Central memory CD4-positive, alpha-beta T cell (primary cell): Measurements from ENCODE around the gene ANKRD23.
A peak's percentile ranks its signal among the peaks of the same experiment; 100 is the strongest.
"Not testable (repeated sequence)": the region's sequence is repeated elsewhere in the genome, so short reads cannot be mapped to it uniquely, and the experiment has no call there.

Experiments
- DNase-seq: peaks from one replicate; pipeline ENCODE4 v3.0.0; 2022

ANKRD23 gene

DNA sequence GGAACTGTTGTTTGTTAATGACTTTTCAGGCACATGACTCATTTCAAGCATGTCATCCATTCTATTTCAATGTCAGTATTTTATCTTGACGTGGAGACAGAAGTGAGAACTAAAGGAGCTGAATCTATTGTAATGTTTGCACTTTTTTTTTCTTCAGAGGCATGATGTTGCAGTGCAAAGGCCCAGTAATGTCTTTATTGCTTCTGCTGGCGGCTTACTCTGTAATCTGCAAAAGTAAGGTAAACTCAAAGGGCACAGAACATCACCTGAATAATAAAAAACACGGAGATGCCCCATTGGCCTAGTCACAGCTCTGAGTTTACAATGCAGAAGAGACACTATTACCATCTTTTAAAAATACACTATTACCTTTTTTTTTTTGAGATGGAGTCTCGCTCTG lies 30.2 kb downstream of the ANKRD23 start:
- no peak for DNase-seq

- DNase-seq = no peak
Observed at GRCh38 chr2:96811917-96812316, 31.9 kb downstream of the ANKRD23 start.

DNA sequence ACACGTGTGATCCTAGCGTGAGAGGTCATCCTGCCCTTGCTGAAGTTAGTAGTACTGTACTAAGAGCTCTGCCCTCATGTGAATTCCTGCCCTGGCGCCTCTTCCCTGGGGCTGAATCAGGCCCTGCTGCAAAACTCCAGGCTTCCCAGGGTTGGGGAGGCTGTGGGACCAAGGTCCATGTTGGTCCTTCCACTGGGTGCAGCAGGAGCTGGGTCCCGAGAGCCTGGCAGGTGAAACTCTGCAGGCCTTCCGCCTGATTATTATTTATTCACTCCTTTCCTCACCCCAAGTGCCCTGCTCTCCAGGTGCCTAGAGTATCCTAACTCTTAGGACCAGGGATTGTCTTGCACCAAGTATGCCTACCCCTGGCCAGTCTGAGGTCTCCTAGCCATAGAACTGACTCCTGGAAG lies 33.0 kb downstream of the ANKRD23 start:
- DNase-seq = no peak

- DNase-seq = no peak
Observed at GRCh38 chr2:96809951-96810782, 33.7 kb downstream of the ANKRD23 start.

GRCh38 chr2:96809216-96809882 lies 34.5 kb downstream of the ANKRD23 start:
- no peak for DNase-seq

GRCh38 chr2:96808176-96808837 lies 35.5 kb downstream of the ANKRD23 start:
- DNase-seq = no peak

- DNase-seq = no peak
Observed at GRCh38 chr2:96807127-96807471, 36.7 kb downstream of the ANKRD23 start.

DNA sequence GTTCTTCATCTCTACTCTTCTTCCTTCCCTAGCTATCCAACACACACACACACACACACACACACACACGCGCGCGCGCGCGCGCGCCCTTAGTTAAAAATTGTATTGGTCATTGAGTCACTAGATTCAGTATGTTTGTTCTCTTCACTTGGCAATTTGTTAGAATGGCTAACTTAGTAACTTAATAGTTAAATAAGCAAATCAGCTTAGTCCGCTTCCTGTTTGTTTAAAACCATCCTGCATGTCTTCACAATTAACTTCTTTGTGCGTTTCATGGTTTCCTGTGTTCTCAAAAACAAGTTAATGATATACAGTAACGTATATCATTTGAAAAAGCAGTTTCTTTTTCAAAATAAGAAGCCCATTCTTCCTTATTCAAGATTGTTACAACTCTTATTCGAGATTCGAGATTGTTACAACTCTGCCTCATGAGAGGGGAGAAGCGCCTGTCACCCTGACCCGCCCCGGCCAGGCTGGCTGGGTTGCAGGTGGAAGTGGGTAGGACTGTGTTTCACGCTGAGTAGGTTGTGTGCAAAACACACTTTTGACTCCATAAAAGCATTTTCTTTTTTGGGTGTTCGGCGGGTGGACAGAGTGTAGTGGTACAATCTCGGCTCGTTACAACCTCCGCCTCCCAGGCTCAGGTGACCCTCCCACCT lies 37.2 kb downstream of the ANKRD23 start:
- peak; percentile 77 for DNase-seq

GRCh38 chr2:96805946-96806345 lies 37.9 kb downstream of the ANKRD23 start:
- DNase-seq = not testable (repeated sequence)

DNA sequence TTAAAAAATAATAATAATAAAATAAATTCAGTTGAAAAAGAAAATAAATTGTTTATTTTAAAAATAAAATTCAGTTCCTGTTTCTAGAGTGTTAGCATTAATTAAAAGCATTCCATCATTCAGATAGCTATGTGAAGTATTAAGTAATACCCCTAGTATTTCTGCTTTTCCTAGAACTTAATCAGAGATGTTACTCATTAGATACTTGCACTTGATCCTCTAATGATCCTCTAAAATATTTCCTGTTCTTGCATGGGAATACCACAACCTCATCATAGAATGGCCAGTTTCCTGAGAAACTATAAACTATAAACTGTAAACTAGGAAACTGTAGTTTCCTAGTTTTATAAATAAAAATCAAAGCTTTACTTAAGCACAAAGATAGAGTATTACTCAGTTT lies 38.8 kb downstream of the ANKRD23 start:
- DNase-seq = no peak

GRCh38 chr2:96802721-96803120 lies 41.1 kb downstream of the ANKRD23 start:
- no peak for DNase-seq

GRCh38 chr2:96801786-96802595 lies 41.8 kb downstream of the ANKRD23 start:
- peak; percentile 10 for DNase-seq

GRCh38 chr2:96801005-96801785 lies 42.6 kb downstream of the ANKRD23 start:
- peak; percentile 54 for DNase-seq

DNA sequence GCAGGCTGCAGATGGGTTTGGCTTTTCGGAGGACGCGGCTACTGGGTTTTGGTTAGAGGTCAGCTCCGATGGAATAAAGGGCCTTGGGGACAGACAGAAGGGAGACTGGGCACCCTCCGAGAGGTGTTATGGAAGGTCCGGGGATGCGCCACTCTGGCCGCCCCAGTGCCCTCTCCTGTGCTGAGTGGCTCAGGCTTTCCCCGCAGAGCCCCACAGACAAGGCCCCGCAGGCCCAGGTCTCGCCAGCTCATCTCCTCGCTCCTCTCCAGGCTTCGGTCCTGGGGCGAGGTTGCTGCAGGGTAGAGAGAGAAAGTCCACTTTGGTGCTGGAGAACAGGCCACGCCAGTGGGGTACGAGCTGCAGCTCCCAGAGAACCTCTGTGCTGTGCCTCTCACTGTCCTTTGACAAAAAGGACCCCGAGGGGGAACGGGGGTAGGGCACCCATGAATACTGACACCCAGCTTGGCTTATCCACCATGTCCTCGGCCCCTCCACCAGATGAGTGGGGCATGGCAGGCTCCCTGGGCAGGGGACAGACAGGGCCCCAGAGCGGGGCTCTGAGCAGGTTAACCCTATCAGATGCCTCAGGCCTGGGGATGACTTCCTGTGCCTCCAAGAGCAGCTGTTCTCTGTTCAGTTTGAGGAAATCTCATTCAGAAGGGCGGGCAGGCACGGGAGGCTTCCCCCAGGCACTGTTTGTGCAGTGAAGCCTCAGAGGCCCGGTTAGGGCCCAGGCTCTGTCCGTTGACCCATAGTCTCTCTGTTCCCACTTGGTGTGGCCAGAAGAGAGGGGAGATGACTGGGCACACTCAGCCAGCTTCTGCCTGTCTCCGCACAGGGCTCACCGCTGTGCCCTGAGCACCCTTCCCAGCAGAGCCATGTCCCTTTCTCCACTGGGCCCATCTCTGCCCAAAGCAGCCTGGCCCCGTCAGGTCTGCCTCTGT lies 43.5 kb downstream of the ANKRD23 start:
- no peak for DNase-seq

DNA sequence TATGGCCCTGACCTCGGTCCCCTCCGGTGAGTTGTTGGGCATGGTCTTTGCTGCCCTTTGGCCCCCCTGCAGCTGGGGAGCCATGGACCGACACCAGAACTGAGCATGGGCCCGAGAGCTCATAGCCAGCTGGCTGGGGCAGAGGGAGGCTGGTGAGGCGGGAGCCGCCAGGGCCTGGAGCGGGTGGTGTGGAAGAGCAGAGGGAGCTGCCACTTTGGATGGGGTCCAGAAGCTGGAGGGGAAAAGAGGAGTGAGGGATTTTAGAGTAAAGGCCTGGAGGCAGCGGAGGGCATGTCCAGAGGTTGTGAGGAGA lies 44.2 kb downstream of the ANKRD23 start:
- DNase-seq = no peak

- DNase-seq = no peak
Observed at GRCh38 chr2:96798733-96799622, 44.8 kb downstream of the ANKRD23 start.

DNA sequence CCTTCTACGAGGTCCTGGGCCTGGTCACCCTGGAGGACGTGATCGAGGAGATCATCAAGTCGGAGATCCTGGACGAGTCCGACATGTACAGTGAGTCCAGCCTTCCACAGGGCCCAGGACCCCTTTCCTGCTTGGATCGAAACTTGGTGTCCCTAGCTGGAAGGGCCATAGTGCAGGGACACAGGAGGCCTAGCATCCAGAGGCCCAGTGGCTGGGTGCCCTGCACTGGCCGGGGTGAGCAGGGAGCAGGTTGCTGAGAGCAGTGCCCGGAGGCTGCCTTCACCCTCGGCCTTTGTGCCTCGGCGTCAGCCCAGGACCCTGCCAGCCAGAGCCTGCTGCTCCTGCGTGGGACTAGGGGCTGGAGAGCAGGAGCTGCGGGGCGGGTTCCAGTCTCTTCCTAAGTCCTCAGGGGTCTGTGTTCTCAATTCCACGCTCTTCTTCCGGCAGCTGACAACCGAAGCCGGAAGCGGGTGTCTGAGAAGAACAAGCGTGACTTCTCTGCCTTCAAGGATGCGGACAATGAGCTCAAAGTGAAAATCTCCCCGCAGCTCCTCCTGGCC lies 46.7 kb downstream of the ANKRD23 start:
- DNase-seq = no peak

GRCh38 chr2:96796497-96796896 lies 47.3 kb downstream of the ANKRD23 start:
- DNase-seq = not testable (repeated sequence)

GRCh38 chr2:96795076-96795475 lies 48.7 kb downstream of the ANKRD23 start:
- no peak for DNase-seq
